HL-60 (cell line): ENCODE results near the gene PTEN.
A peak's percentile ranks its signal among the peaks of the same experiment; 100 is the strongest.

Experiments
- DNase-seq, 2 experiments: peaks; one replicate each; pipeline ENCODE4 v3.0.0-alpha.2; 2010 to 2020; ENCODE audit warnings: low read depth in 1 of 2, low spot score in 1 of 2
- H3K27ac ChIP-seq: fragments of 250-450 bp; sonication (Bioruptor Pico); replicated peaks from 2 replicates; pipeline ENCODE4 v1.5.1; 2020; ENCODE audit warnings: mild to moderate bottlenecking, moderate library complexity
- H3K27me3 ChIP-seq: fragments of 250-450 bp; sonication (Bioruptor Pico); 2 replicates; pipeline ENCODE4 v1.5.1; 2021; ENCODE audit warnings: mild to moderate bottlenecking, moderate library complexity; ENCODE audit not compliant: insufficient read depth, poor library complexity, severe bottlenecking
- H3K4me3 ChIP-seq: replicated peaks from 2 replicates; pipeline ENCODE4 v1.5.1; 2011; ENCODE audit warnings: mild to moderate bottlenecking, control low read depth, low read length; ENCODE audit not compliant: insufficient read depth
- GABPA ChIP-seq: IDR thresholded peaks from 2 replicates; pipeline ENCODE4 v1.6.1; 2012; ENCODE audit warnings: low read depth
- POLR2AphosphoS5 ChIP-seq: IDR thresholded peaks from 2 replicates; pipeline ENCODE4 v1.6.1; 2012; ENCODE audit warnings: low read depth
- SPI1 ChIP-seq: IDR thresholded peaks from 2 replicates; pipeline ENCODE4 v1.6.1; 2012; ENCODE audit warnings: low read depth, mild to moderate bottlenecking, borderline replicate concordance
- TF ChIP-seq, protein P1 (sequence below): IDR thresholded peaks from 2 replicates; pipeline ENCODE4 v1.6.1; 2012; ENCODE audit warnings: low read depth; ENCODE audit not compliant: insufficient replicate concordance
- TF ChIP-seq, protein P2 (sequence below): IDR thresholded peaks from one replicate; pipeline ENCODE4 v1.5.1; 2011; ENCODE audit warnings: low read length, control low read depth, inconsistent platforms; ENCODE audit not compliant: insufficient read depth

The PTEN gene

GRCh38 chr10:87837445-87837844, 26.0 kb upstream of the PTEN start:
- DNase-seq: peak in 1 of 2 experiments; percentile 22
- no peak overlapping the region for H3K27ac ChIP-seq
- H3K4me3 ChIP-seq: no peak overlapping the region
- no peaks in the 10 kb centered on the region for H3K27me3 ChIP-seq
- peak; percentile 98 for TF ChIP-seq SPI1
- no peak for TF ChIP-seq POLR2AphosphoS5

GRCh38 chr10:87838650-87839049, 24.8 kb upstream of the PTEN start:
- Histone ChIP-seq H3K27ac (no peak overlapping the region), H3K4me3 (no peak overlapping the region), H3K27me3 (no peaks in the 10 kb centered on the region)
- DNase-seq: no peak
- TF ChIP-seq SPI1 (no peak), POLR2AphosphoS5 (no peak), GABPA (no peak)
- TF ChIP-seq, protein P1, sequence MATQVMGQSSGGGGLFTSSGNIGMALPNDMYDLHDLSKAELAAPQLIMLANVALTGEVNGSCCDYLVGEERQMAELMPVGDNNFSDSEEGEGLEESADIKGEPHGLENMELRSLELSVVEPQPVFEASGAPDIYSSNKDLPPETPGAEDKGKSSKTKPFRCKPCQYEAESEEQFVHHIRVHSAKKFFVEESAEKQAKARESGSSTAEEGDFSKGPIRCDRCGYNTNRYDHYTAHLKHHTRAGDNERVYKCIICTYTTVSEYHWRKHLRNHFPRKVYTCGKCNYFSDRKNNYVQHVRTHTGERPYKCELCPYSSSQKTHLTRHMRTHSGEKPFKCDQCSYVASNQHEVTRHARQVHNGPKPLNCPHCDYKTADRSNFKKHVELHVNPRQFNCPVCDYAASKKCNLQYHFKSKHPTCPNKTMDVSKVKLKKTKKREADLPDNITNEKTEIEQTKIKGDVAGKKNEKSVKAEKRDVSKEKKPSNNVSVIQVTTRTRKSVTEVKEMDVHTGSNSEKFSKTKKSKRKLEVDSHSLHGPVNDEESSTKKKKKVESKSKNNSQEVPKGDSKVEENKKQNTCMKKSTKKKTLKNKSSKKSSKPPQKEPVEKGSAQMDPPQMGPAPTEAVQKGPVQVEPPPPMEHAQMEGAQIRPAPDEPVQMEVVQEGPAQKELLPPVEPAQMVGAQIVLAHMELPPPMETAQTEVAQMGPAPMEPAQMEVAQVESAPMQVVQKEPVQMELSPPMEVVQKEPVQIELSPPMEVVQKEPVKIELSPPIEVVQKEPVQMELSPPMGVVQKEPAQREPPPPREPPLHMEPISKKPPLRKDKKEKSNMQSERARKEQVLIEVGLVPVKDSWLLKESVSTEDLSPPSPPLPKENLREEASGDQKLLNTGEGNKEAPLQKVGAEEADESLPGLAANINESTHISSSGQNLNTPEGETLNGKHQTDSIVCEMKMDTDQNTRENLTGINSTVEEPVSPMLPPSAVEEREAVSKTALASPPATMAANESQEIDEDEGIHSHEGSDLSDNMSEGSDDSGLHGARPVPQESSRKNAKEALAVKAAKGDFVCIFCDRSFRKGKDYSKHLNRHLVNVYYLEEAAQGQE: no peak
- TF ChIP-seq, protein P2, sequence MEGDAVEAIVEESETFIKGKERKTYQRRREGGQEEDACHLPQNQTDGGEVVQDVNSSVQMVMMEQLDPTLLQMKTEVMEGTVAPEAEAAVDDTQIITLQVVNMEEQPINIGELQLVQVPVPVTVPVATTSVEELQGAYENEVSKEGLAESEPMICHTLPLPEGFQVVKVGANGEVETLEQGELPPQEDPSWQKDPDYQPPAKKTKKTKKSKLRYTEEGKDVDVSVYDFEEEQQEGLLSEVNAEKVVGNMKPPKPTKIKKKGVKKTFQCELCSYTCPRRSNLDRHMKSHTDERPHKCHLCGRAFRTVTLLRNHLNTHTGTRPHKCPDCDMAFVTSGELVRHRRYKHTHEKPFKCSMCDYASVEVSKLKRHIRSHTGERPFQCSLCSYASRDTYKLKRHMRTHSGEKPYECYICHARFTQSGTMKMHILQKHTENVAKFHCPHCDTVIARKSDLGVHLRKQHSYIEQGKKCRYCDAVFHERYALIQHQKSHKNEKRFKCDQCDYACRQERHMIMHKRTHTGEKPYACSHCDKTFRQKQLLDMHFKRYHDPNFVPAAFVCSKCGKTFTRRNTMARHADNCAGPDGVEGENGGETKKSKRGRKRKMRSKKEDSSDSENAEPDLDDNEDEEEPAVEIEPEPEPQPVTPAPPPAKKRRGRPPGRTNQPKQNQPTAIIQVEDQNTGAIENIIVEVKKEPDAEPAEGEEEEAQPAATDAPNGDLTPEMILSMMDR: no peak

- no peak for TF ChIP-seq POLR2AphosphoS5
- TF ChIP-seq GABPA: no peak
- TF ChIP-seq, protein P2: no peak
- TF ChIP-seq, protein P1: no peak
- no peak for TF ChIP-seq SPI1
- no peak for DNase-seq
- H3K27ac ChIP-seq: no peak overlapping the region
These were observed 22.2 kb upstream of the PTEN start for GRCh38 chr10:87841186-87841585.

DNA sequence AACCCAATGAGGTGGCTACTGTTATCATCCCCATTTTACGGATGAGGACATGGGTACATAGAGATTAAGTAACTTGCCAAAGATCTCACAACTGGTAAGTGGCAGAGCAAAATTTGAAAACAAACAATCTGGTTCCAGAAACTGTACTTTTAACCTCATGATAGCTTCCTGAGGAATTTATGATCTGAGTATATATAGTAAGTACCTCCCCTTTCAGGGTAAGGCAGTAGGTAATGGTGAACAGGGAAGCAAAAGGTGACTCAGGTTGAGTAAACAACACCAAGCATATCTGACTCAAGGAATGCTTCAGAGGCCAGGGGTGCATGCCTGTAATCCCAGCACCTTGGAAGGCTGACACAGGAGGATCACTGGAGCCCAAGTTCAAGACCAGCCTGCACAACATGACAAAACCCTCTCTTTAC, 21.2 kb upstream of the PTEN start:
- H3K27ac ChIP-seq: no peak overlapping the region
- no peak for TF ChIP-seq GABPA
- TF ChIP-seq, protein P2: no peak
- no peak for TF ChIP-seq POLR2AphosphoS5
- no peak for TF ChIP-seq SPI1
- TF ChIP-seq, protein P1: no peak
- no peak for DNase-seq
- H3K4me3 ChIP-seq: no peak overlapping the region
- H3K27me3 ChIP-seq: no peaks in the 10 kb centered on the region

More at GRCh38 chr10:87841186-87841585, 22.2 kb upstream of the PTEN start:
- Histone ChIP-seq H3K4me3 (no peak overlapping the region), H3K27me3 (no peaks in the 10 kb centered on the region)
